Neural progenitor cell (in vitro differentiated cells): Measurements from ENCODE around the gene STAT5A. TPM values are rescaled to one million over a fixed set of nuclear protein-coding genes. Genes with fewer than 3 reads are reported as not detected.
A peak's percentile ranks its signal among the peaks of the same experiment; 100 is the strongest.

Experiments
- DNase-seq: peaks from one replicate; pipeline ENCODE4 v3.0.0-alpha.2; 2016; ENCODE audit warnings: low spot score
- H2AFZ ChIP-seq: fragments of 200-600 bp; sonication (generic); replicated peaks from 2 replicates; pipeline ENCODE4 v1.6.1; 2016; ENCODE audit warnings: antibody characterized with exemption
- H3F3A ChIP-seq: fragments of 200-600 bp; sonication (generic); 2 replicates; pipeline ENCODE4 v1.6.1; 2016; ENCODE audit warnings: antibody characterized with exemption, low read depth
- H3K27ac ChIP-seq: fragments of 200-600 bp; sonication (generic); 2 replicates; pipeline ENCODE4 v1.5.1; 2016; ENCODE audit warnings: mild to moderate bottlenecking
- H3K27me3 ChIP-seq: fragments of 200-600 bp; sonication (generic); 2 replicates; pipeline ENCODE4 v1.6.1; 2016; ENCODE audit warnings: mild to moderate bottlenecking, moderate library complexity
- H3K36me3 ChIP-seq: fragments of 200-600 bp; sonication (generic); 2 replicates; pipeline ENCODE4 v1.5.1; 2016
- H3K4me1 ChIP-seq: fragments of 200-600 bp; sonication (generic); 2 replicates; pipeline ENCODE4 v1.6.1; 2016; ENCODE audit warnings: mixed run types
- H3K4me2 ChIP-seq: fragments of 200-600 bp; sonication (generic); 2 replicates; pipeline ENCODE4 v1.6.1; 2016
- H3K4me3 ChIP-seq: fragments of 200-600 bp; sonication (generic); 2 replicates; pipeline ENCODE4 v1.5.1; 2016
- H3K79me2 ChIP-seq: fragments of 200-600 bp; sonication (generic); 2 replicates; pipeline ENCODE4 v1.6.1; 2016; ENCODE audit warnings: low read depth
- H3K9ac ChIP-seq: fragments of 200-600 bp; sonication (generic); 2 replicates; pipeline ENCODE4 v1.6.1; 2016
- H3K9me3 ChIP-seq: fragments of 200-600 bp; sonication (generic); 2 replicates; pipeline ENCODE4 v1.5.1; 2016; ENCODE audit warnings: low read depth
- H4K20me1 ChIP-seq: fragments of 200-600 bp; sonication (generic); 2 replicates; pipeline ENCODE4 v1.6.1; 2016; ENCODE audit warnings: low read depth
- H3K27ac Mint-ChIP-seq: 3 replicates; pipeline ENCODE4 v1.8.0; 2021; ENCODE audit warnings: mixed read lengths
- H3K27me3 Mint-ChIP-seq: 2 replicates; pipeline ENCODE4 v1.8.0; 2022; ENCODE audit warnings: low read depth, mild to moderate bottlenecking, inconsistent platforms, moderate library complexity, mixed read lengths; ENCODE audit not compliant: insufficient read depth
- H3K36me3 Mint-ChIP-seq: 3 replicates; pipeline ENCODE4 v1.8.0; 2021; ENCODE audit warnings: mixed read lengths
- H3K4me1 Mint-ChIP-seq: 3 replicates; pipeline ENCODE4 v1.8.0; 2021; ENCODE audit warnings: mixed read lengths
- H3K4me3 Mint-ChIP-seq: 3 replicates; pipeline ENCODE4 v1.8.0; 2021; ENCODE audit warnings: mild to moderate bottlenecking, moderate library complexity, mixed read lengths
- H3K9me3 Mint-ChIP-seq: 3 replicates; pipeline ENCODE4 v1.8.0; 2020; ENCODE audit warnings: mixed read lengths
- CTCF ChIP-seq: fragments of 200-600 bp; sonication (generic); IDR thresholded peaks from 2 replicates; pipeline ENCODE4 v1.5.1; 2017; ENCODE audit warnings: antibody characterized with exemption, mild to moderate bottlenecking
- EZH2 ChIP-seq: fragments of 200-600 bp; sonication (generic); IDR thresholded peaks from 2 replicates; pipeline ENCODE4 v1.6.1; 2017; ENCODE audit warnings: antibody characterized with exemption, mild to moderate bottlenecking, moderate library complexity
- EZH2phosphoT487 ChIP-seq: fragments of 200-600 bp; sonication (generic); IDR thresholded peaks from 2 replicates; pipeline ENCODE4 v1.6.1; 2017; ENCODE audit warnings: antibody characterized with exemption
- total RNA-seq: library from RNA; depleted of rRNA; stranded (reverse); fragments of >200 nt; gene quantifications from 2 replicates; pipeline ENCODE4 v1.2.3, GENCODE V29; 2015; ENCODE audit warnings: low replicate concordance

STAT5A gene
- total RNA-seq, 1 donor from 2014 or later, result 10.0 TPM

GRCh38 chr17:42274253-42274542, 14.1 kb upstream of the STAT5A start:
- no peaks in the 10 kb centered on the region for H3K27me3 ChIP-seq
- no peak overlapping the region for H3K9ac ChIP-seq
- peaks cover 65% of the 10 kb centered on the region for H3K79me2 ChIP-seq
- no peak for DNase-seq
- TF ChIP-seq EZH2, result no peak
- no peak for TF ChIP-seq CTCF
- TF ChIP-seq EZH2phosphoT487, result no peak
- H3K9me3 Mint-ChIP-seq, result no peaks in the 10 kb centered on the region
- no peak overlapping the region for H3K27ac Mint-ChIP-seq
- peak overlapping the region; percentile 99 for H3K4me2 ChIP-seq
- peaks cover 35% of the 10 kb centered on the region for H3K4me1 Mint-ChIP-seq
- peaks cover 2% of the 10 kb centered on the region for H3K36me3 Mint-ChIP-seq
- H3K4me3 ChIP-seq, result peak overlapping the region; percentile 90
- H2AFZ ChIP-seq, result no peak overlapping the region
- H3K9me3 ChIP-seq, result no peaks in the 10 kb centered on the region
- H3K27ac ChIP-seq, result no peak overlapping the region
- peak overlapping the region; percentile 94 for H3K4me3 Mint-ChIP-seq
- no peaks in the 10 kb centered on the region for H3K36me3 ChIP-seq
- peaks cover 33% of the 10 kb centered on the region for H3F3A ChIP-seq
- H3K4me1 ChIP-seq, result peaks cover 30% of the 10 kb centered on the region
- H4K20me1 ChIP-seq, result peaks cover 56% of the 10 kb centered on the region
- H3K27me3 Mint-ChIP-seq, result peaks cover 5% of the 10 kb centered on the region

GRCh38 chr17:42274812-42275526, 13.3 kb upstream of the STAT5A start:
- peak overlapping the region; percentile 96 for H3K27ac Mint-ChIP-seq

GRCh38 chr17:42275527-42276358, 12.6 kb upstream of the STAT5A start:
- Histone ChIP-seq H3K79me2 (peaks cover 50% of the 10 kb centered on the region), H3K9me3 (no peaks in the 10 kb centered on the region), H3K4me2 (peak overlapping the region; percentile 99), H3K4me1 (peaks cover 30% of the 10 kb centered on the region), H3F3A (peaks cover 33% of the 10 kb centered on the region), H3K36me3 (no peaks in the 10 kb centered on the region), H3K27me3 (no peaks in the 10 kb centered on the region), H3K27ac (peak overlapping the region; percentile 43), H3K4me3 (peak overlapping the region; percentile 90), H2AFZ (peak overlapping the region; percentile 52), H4K20me1 (peaks cover 41% of the 10 kb centered on the region), H3K9ac (peak overlapping the region; percentile 56)
- peak; percentile 67 for DNase-seq
- Mint-ChIP-seq H3K9me3 (no peaks in the 10 kb centered on the region), H3K27ac (peak overlapping the region; percentile 96), H3K36me3 (no peaks in the 10 kb centered on the region), H3K4me1 (peaks cover 35% of the 10 kb centered on the region), H3K4me3 (peak overlapping the region; percentile 94), H3K27me3 (peaks cover 5% of the 10 kb centered on the region)
- TF ChIP-seq CTCF (peak; percentile 6), EZH2 (no peak)

More at GRCh38 chr17:42274812-42275526, 13.3 kb upstream of the STAT5A start:
- peak overlapping the region; percentile 99 for H3K4me2 ChIP-seq
- H3K4me3 Mint-ChIP-seq, result peak overlapping the region; percentile 94
- no peaks in the 10 kb centered on the region for H3K36me3 ChIP-seq
- TF ChIP-seq EZH2phosphoT487 (no peak), CTCF (no peak), EZH2 (no peak)
- H3K27me3 ChIP-seq, result no peaks in the 10 kb centered on the region
- peak overlapping the region; percentile 90 for H3K4me3 ChIP-seq
- peak overlapping the region; percentile 56 for H3K9ac ChIP-seq
- peaks cover 2% of the 10 kb centered on the region for H3K36me3 Mint-ChIP-seq
- no peaks in the 10 kb centered on the region for H3K9me3 ChIP-seq
- H3K27ac ChIP-seq, result peak overlapping the region; percentile 43
- H3K4me1 Mint-ChIP-seq, result peaks cover 35% of the 10 kb centered on the region
- peaks cover 33% of the 10 kb centered on the region for H3F3A ChIP-seq
- peaks cover 30% of the 10 kb centered on the region for H3K4me1 ChIP-seq
- no peak for DNase-seq
- H3K79me2 ChIP-seq, result peaks cover 58% of the 10 kb centered on the region
- peaks cover 48% of the 10 kb centered on the region for H4K20me1 ChIP-seq
- no peaks in the 10 kb centered on the region for H3K9me3 Mint-ChIP-seq
- H2AFZ ChIP-seq, result peak overlapping the region; percentile 52
- peaks cover 5% of the 10 kb centered on the region for H3K27me3 Mint-ChIP-seq
